ENCODE data around the gene PRIM2.
A peak's percentile ranks its signal among the peaks of the same experiment; 100 is the strongest.
"Not testable (repeated sequence)": the region's sequence is repeated elsewhere in the genome, so short reads cannot be mapped to it uniquely, and the experiment has no call there.

Gene PRIM2

GRCh38 chr6:57658526-57658925 lies 341.1 kb downstream of the PRIM2 start:
- DNase-seq: not testable (repeated sequence)

GRCh38 chr6:57659794-57660193 lies 342.4 kb downstream of the PRIM2 start:
- DNase-seq: not testable (repeated sequence)

- DNase-seq: not testable (repeated sequence)
Measured at GRCh38 chr6:57660940-57661339, 343.5 kb downstream of the PRIM2 start.

- DNase-seq: not testable (repeated sequence)
Measured at GRCh38 chr6:57668108-57668507, 350.7 kb downstream of the PRIM2 start.

- not testable (repeated sequence) for DNase-seq
Measured at GRCh38 chr6:57671237-57671636, 353.8 kb downstream of the PRIM2 start.

GRCh38 chr6:57671937-57672627 lies 354.7 kb downstream of the PRIM2 start:
- DNase-seq: not testable (repeated sequence)

GRCh38 chr6:57673281-57673680 lies 355.9 kb downstream of the PRIM2 start:
- peak; percentile 73 for DNase-seq

- not testable (repeated sequence) for DNase-seq
Measured at GRCh38 chr6:57675386-57675785, 358.0 kb downstream of the PRIM2 start.

- DNase-seq: not testable (repeated sequence)
Measured at GRCh38 chr6:57696382-57696781, 379.0 kb downstream of the PRIM2 start.

Data from NCI-H510A treated with DMSO at 0.1 percent for 48 hours (cell line).